GM12874 (cell line): ENCODE measurements around the gene IFT20.

ENCODE experiments used
- CTCF ChIP-seq: IDR thresholded peaks from 2 replicates; pipeline ENCODE4 v1.5.1; 2011; ENCODE audit warnings: low read depth, mild to moderate bottlenecking, control low read depth, low read length, moderate library complexity; ENCODE audit not compliant: insufficient read depth

Gene IFT20

GRCh38 chr17:28335201-28335958, at the start of gene IFT20, which contains the start of gene TNFAIP1:
TSS of gene IFT20 (minus strand) at chr17:28335472. CDS start at chr17:28331985, 3,487 bp downstream.
TSS of gene TNFAIP1 (plus strand) at chr17:28335761. CDS start at chr17:28339522, 3,761 bp downstream.
- TF ChIP-seq CTCF, result no peak

- no peak for TF ChIP-seq CTCF
Observed at GRCh38 chr17:28385037-28385400, 49.7 kb upstream of the IFT20 start.

GRCh38 chr17:28384281-28385036, 49.2 kb upstream of the IFT20 start:
- no peak for TF ChIP-seq CTCF

- no peak for TF ChIP-seq CTCF
Observed at GRCh38 chr17:28381141-28381825, 46.0 kb upstream of the IFT20 start.

GRCh38 chr17:28379814-28380801, 44.8 kb upstream of the IFT20 start:
- no peak for TF ChIP-seq CTCF

GRCh38 chr17:28372945-28373274, 37.6 kb upstream of the IFT20 start:
- TF ChIP-seq CTCF, result no peak
